Measurements from ENCODE around the gene KRTAP10-4. TPM values are rescaled to one million over a fixed set of nuclear protein-coding genes. Genes with fewer than 3 reads are reported as not detected.
"Not testable (repeated sequence)": the region's sequence is repeated elsewhere in the genome, so short reads cannot be mapped to it uniquely, and the experiment has no call there.

Gene KRTAP10-4
- total and polyA plus RNA-seq, 4 donors = not detected

GRCh38 chr21:44606495-44606894 lies 33.0 kb downstream of the KRTAP10-4 start:
- ATAC-seq (ENCODE audit: low FRiP score) (no peak), DNase-seq (no peak)
- 77 to 82% methylated on average over 4 of the region's 4 CpGs for WGBS, 2 donors
- Histone ChIP-seq H3K9me3 (ENCODE audit: control insufficient read depth, low read length) (peaks cover 4% of the 10 kb centered on the region), H3K4me1 (ENCODE audit: control insufficient read depth in 1 of 2, insufficient read depth in 2 of 2, low read length in 2 of 2) (no peaks in the 10 kb centered on the region), H3K4me3 (ENCODE audit: low read length in 2 of 2) (no peak overlapping the region), H3K27ac (ENCODE audit: low read depth in 1 of 2, low read length in 2 of 2) (no peak overlapping the region), H3K36me3 (ENCODE audit: control insufficient read depth in 1 of 2, insufficient read depth in 2 of 2, low read length in 1 of 2) (no peaks in the 10 kb centered on the region), H3K27me3 (ENCODE audit: control insufficient read depth in 1 of 2, insufficient read depth in 2 of 2, low read length in 1 of 2) (no peaks in the 10 kb centered on the region)
- intact Hi-C loops (cut with DNase I) = no loop called here

GRCh38 chr21:44609193-44609592 lies 35.7 kb downstream of the KRTAP10-4 start:
- ATAC-seq (ENCODE audit: low FRiP score) (no peak), DNase-seq (no peak)
- intact Hi-C loops (cut with DNase I) = no loop called here
- H3K36me3 ChIP-seq (ENCODE audit: control insufficient read depth in 1 of 2, insufficient read depth in 2 of 2, low read length in 1 of 2) = no peaks in the 10 kb centered on the region
- H3K27me3 ChIP-seq (ENCODE audit: control insufficient read depth in 1 of 2, insufficient read depth in 2 of 2, low read length in 1 of 2) = no peaks in the 10 kb centered on the region
- H3K9me3 ChIP-seq (ENCODE audit: control insufficient read depth, low read length) = peaks cover 3% of the 10 kb centered on the region
- no peak overlapping the region for H3K4me3 ChIP-seq (ENCODE audit: low read length in 2 of 2)
- H3K4me1 ChIP-seq (ENCODE audit: control insufficient read depth in 1 of 2, insufficient read depth in 2 of 2, low read length in 2 of 2) = no peaks in the 10 kb centered on the region
- H3K27ac ChIP-seq (ENCODE audit: low read depth in 1 of 2, low read length in 2 of 2) = no peak overlapping the region

GRCh38 chr21:44610157-44610843 lies 36.8 kb downstream of the KRTAP10-4 start:
- H3K9me3 ChIP-seq (ENCODE audit: control insufficient read depth, low read length); H3K36me3 ChIP-seq (ENCODE audit: control insufficient read depth in 1 of 2, insufficient read depth in 2 of 2, low read length in 1 of 2); DNase-seq; intact Hi-C loops (cut with DNase I); H3K27me3 ChIP-seq (ENCODE audit: control insufficient read depth in 1 of 2, insufficient read depth in 2 of 2, low read length in 1 of 2); H3K27ac ChIP-seq (ENCODE audit: low read depth in 1 of 2, low read length in 2 of 2); H3K4me1 ChIP-seq (ENCODE audit: control insufficient read depth in 1 of 2, insufficient read depth in 2 of 2, low read length in 2 of 2); ATAC-seq (ENCODE audit: low FRiP score); H3K4me3 ChIP-seq (ENCODE audit: low read length in 2 of 2): not testable (repeated sequence)
- WGBS, 2 donors = 94 to 97% methylated on average over 7 of the region's 7 CpGs

- no peak for ATAC-seq (ENCODE audit: low FRiP score)
- Histone ChIP-seq H3K36me3 (ENCODE audit: control insufficient read depth in 1 of 2, insufficient read depth in 2 of 2, low read length in 1 of 2) (no peaks in the 10 kb centered on the region), H3K27ac (ENCODE audit: low read depth in 1 of 2, low read length in 2 of 2) (no peak overlapping the region), H3K27me3 (ENCODE audit: control insufficient read depth in 1 of 2, insufficient read depth in 2 of 2, low read length in 1 of 2) (no peaks in the 10 kb centered on the region), H3K4me1 (ENCODE audit: control insufficient read depth in 1 of 2, insufficient read depth in 2 of 2, low read length in 2 of 2) (no peaks in the 10 kb centered on the region), H3K4me3 (ENCODE audit: low read length in 2 of 2) (no peak overlapping the region), H3K9me3 (ENCODE audit: control insufficient read depth, low read length) (peaks cover 3% of the 10 kb centered on the region)
- 90 to 91% methylated on average over 4 of the region's 4 CpGs for WGBS, 2 donors
- no peak for DNase-seq
- intact Hi-C loops (cut with DNase I) = no loop called here
Measured at GRCh38 chr21:44611551-44611950, 38.0 kb downstream of the KRTAP10-4 start.

- H3K4me3 ChIP-seq (ENCODE audit: low read length in 2 of 2) = no peak within 1 kb of the TSS
- H3K9me3 ChIP-seq (ENCODE audit: control insufficient read depth, low read length) = peaks cover 3% of the 10 kb centered on the region
- DNase-seq (peak in 1 of 2 donors; percentile 35), ATAC-seq (ENCODE audit: low FRiP score) (no peak)
- H3K27ac ChIP-seq (ENCODE audit: low read depth in 1 of 2, low read length in 2 of 2) = no peak within 1 kb of the TSS
- H3K4me1 ChIP-seq (ENCODE audit: control insufficient read depth in 1 of 2, insufficient read depth in 2 of 2, low read length in 2 of 2) = no peaks in the 10 kb centered on the region
- 93 to 95% methylated on average over 8 of the region's 8 CpGs for WGBS, 2 donors
- no peaks in the 10 kb centered on the region for H3K27me3 ChIP-seq (ENCODE audit: control insufficient read depth in 1 of 2, insufficient read depth in 2 of 2, low read length in 1 of 2)
- intact Hi-C loops (cut with DNase I) = no loop called here
- H3K36me3 ChIP-seq (ENCODE audit: control insufficient read depth in 1 of 2, insufficient read depth in 2 of 2, low read length in 1 of 2) = no peaks in the 10 kb centered on the region
Measured at GRCh38 chr21:44612029-44612486, 38.5 kb downstream of the KRTAP10-4 start, which contains the start of gene KRTAP10-8. Gene KRTAP10-8 (plus strand): TSS chr21:44612079. CDS start chr21:44612101, 22 bp downstream.

GRCh38 chr21:44612669-44613229 lies 39.2 kb downstream of the KRTAP10-4 start:
- ATAC-seq (ENCODE audit: low FRiP score) (no peak), DNase-seq (no peak)
- no peaks in the 10 kb centered on the region for H3K27me3 ChIP-seq (ENCODE audit: control insufficient read depth in 1 of 2, insufficient read depth in 2 of 2, low read length in 1 of 2)
- H3K36me3 ChIP-seq (ENCODE audit: control insufficient read depth in 1 of 2, insufficient read depth in 2 of 2, low read length in 1 of 2) = no peaks in the 10 kb centered on the region
- peaks cover 3% of the 10 kb centered on the region for H3K9me3 ChIP-seq (ENCODE audit: control insufficient read depth, low read length)
- WGBS, 2 donors = 86 to 93% methylated on average over 12 to 13 of the region's 13 CpGs
- H3K4me1 ChIP-seq (ENCODE audit: control insufficient read depth in 1 of 2, insufficient read depth in 2 of 2, low read length in 2 of 2) = no peaks in the 10 kb centered on the region
- H3K27ac ChIP-seq (ENCODE audit: low read depth in 1 of 2, low read length in 2 of 2) = no peak overlapping the region
- no peak overlapping the region for H3K4me3 ChIP-seq (ENCODE audit: low read length in 2 of 2)
- intact Hi-C loops (cut with DNase I) = no loop called here

- no peak for ATAC-seq (ENCODE audit: low FRiP score)
- Histone ChIP-seq H3K27ac (ENCODE audit: low read depth in 1 of 2, low read length in 2 of 2) (no peak overlapping the region), H3K9me3 (ENCODE audit: control insufficient read depth, low read length) (peaks cover 3% of the 10 kb centered on the region), H3K36me3 (ENCODE audit: control insufficient read depth in 1 of 2, insufficient read depth in 2 of 2, low read length in 1 of 2) (no peaks in the 10 kb centered on the region), H3K27me3 (ENCODE audit: control insufficient read depth in 1 of 2, insufficient read depth in 2 of 2, low read length in 1 of 2) (no peaks in the 10 kb centered on the region), H3K4me1 (ENCODE audit: control insufficient read depth in 1 of 2, insufficient read depth in 2 of 2, low read length in 2 of 2) (no peaks in the 10 kb centered on the region), H3K4me3 (ENCODE audit: low read length in 2 of 2) (no peak overlapping the region)
- intact Hi-C loops (cut with DNase I) = no loop called here
- 90 to 92% methylated on average over 26 of the region's 26 CpGs for WGBS, 2 donors
- DNase-seq = no peak
Measured at GRCh38 chr21:44613386-44614155, 40.0 kb downstream of the KRTAP10-4 start.

- Histone ChIP-seq H3K27ac (ENCODE audit: low read depth in 1 of 2, low read length in 2 of 2) (no peak overlapping the region), H3K9me3 (ENCODE audit: control insufficient read depth, low read length) (peaks cover 3% of the 10 kb centered on the region), H3K27me3 (ENCODE audit: control insufficient read depth in 1 of 2, insufficient read depth in 2 of 2, low read length in 1 of 2) (no peaks in the 10 kb centered on the region), H3K4me1 (ENCODE audit: control insufficient read depth in 1 of 2, insufficient read depth in 2 of 2, low read length in 2 of 2) (no peaks in the 10 kb centered on the region), H3K36me3 (ENCODE audit: control insufficient read depth in 1 of 2, insufficient read depth in 2 of 2, low read length in 1 of 2) (no peaks in the 10 kb centered on the region), H3K4me3 (ENCODE audit: low read length in 2 of 2) (no peak overlapping the region)
- no peak for DNase-seq
- intact Hi-C loops (cut with DNase I) = no loop called here
- ATAC-seq (ENCODE audit: low FRiP score) = no peak
- 87% methylated on average over 20 of the region's 20 CpGs for WGBS, 2 donors
Measured at GRCh38 chr21:44614161-44614631, 40.7 kb downstream of the KRTAP10-4 start.

Measured in aorta (tissue), 5 donors.